Uterus (tissue), 2 donors: ENCODE measurements around the gene NOL4L.

Source experiments
- POLR2A ChIP-seq, 2 donors: fragments of 450-650 bp; IDR thresholded peaks; one replicate each; pipeline ENCODE4 v1.6.1; 2016; ENCODE audit warnings: antibody characterized with exemption in 2 of 2, mild to moderate bottlenecking in 1 of 2, moderate library complexity in 1 of 2
- TF ChIP-seq, protein P1 (sequence below), 4 experiments: fragments of 200-600 bp in 2 of 4; fragments of 450-650 bp in 2 of 4; sonication (generic) in 2 of 4; IDR thresholded peaks; one replicate each; pipeline ENCODE4 v1.5.1; 2016 to 2019; ENCODE audit warnings: antibody characterized with exemption in 4 of 4, mild to moderate bottlenecking in 2 of 4, moderate library complexity in 1 of 4

DNA sequence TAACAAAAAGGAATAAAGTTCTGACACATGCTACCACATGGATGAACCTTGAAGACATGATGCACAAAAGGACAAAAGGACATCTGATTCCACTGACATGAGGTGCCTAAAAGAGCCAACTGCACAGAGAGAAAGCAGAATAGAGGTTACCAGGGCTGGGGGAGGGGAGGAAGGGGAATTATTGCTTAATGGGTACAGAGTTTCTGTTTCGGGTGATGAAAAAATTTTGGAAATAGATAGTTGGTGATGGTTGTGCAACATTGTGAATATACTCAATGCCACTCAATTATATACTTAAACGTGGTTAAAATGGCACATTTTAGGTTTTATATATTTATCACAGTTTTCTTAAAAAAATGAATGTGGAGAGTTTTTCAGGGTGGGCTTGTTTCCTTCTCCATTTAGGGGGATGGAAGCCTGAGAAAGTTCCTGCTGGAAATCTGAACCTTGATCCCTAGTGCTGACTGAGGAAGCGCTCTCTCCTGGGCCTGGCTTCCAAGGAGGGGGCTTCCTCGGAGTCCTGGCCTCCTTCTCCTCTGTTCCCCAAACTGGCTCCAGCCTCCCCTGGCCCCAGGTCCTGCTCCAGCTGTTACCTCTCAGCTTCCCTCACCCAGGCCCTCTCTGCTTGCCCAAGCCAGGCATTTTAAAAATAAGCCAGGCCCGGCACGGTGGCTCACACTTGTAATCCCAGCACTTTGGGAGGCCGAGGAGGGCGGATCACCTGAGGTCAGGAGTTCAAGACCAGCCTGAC is 79.2 kb downstream of the NOL4L start:
- TF ChIP-seq, protein P1, sequence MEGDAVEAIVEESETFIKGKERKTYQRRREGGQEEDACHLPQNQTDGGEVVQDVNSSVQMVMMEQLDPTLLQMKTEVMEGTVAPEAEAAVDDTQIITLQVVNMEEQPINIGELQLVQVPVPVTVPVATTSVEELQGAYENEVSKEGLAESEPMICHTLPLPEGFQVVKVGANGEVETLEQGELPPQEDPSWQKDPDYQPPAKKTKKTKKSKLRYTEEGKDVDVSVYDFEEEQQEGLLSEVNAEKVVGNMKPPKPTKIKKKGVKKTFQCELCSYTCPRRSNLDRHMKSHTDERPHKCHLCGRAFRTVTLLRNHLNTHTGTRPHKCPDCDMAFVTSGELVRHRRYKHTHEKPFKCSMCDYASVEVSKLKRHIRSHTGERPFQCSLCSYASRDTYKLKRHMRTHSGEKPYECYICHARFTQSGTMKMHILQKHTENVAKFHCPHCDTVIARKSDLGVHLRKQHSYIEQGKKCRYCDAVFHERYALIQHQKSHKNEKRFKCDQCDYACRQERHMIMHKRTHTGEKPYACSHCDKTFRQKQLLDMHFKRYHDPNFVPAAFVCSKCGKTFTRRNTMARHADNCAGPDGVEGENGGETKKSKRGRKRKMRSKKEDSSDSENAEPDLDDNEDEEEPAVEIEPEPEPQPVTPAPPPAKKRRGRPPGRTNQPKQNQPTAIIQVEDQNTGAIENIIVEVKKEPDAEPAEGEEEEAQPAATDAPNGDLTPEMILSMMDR (IDR thresholded peaks at IDR 0.05): no peak
- TF ChIP-seq POLR2A (IDR thresholded peaks at IDR 0.05): no peak
